GM10266 (cell line): Measurements from ENCODE around the gene CREB5.
"Not testable (repeated sequence)": the region's sequence is repeated elsewhere in the genome, so short reads cannot be mapped to it uniquely, and the experiment has no call there.

Source experiments
- DNase-seq: peaks from one replicate; pipeline ENCODE4 v3.0.0; 2012; ENCODE audit errors: extremely low spot score
- TF ChIP-seq, protein P1 (sequence below): IDR thresholded peaks from 2 replicates; pipeline ENCODE4 v1.5.1; 2012; ENCODE audit warnings: mild to moderate bottlenecking, low read depth; ENCODE audit not compliant: control insufficient read depth, insufficient read depth; ENCODE audit errors: missing control alignments

Gene CREB5

DNA sequence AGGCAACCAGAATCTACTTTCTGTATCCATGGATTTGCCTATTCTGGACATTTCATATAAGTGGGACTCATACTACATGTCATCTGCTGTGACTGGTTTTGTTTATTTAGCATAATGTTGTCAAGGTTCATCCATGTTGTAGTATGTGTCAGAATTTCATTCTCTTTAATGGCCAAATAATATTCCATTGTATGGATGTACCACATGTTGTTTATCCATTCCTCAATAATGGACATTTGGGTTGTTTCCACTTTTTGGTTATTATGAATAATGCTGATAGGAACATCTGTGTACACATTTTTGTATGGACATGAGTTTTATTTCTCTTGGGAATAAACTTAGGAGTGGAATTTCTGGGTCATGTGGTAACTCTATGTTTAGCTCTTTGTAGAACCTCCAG is 133.7 kb downstream of the CREB5 start:
- DNase-seq = no peak

DNA sequence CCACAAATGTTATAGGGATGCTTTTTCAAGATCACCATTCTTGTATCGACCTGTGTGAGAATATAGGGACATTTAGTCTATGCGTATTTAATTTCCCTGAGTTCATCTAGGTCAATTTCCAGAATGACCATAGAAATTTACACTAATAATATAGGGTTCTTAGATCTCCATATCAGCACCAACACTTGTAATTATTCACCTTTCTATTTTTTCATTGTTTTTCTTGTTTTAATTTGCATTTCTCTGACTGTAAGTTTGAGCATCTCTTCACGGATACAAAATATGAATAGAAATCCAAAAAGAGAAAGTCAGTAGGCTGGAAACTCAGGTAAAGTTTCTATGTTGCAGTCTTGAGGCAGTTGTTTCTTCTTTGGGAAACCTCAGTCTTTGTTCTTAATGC is 134.8 kb downstream of the CREB5 start:
- TF ChIP-seq, protein P1, sequence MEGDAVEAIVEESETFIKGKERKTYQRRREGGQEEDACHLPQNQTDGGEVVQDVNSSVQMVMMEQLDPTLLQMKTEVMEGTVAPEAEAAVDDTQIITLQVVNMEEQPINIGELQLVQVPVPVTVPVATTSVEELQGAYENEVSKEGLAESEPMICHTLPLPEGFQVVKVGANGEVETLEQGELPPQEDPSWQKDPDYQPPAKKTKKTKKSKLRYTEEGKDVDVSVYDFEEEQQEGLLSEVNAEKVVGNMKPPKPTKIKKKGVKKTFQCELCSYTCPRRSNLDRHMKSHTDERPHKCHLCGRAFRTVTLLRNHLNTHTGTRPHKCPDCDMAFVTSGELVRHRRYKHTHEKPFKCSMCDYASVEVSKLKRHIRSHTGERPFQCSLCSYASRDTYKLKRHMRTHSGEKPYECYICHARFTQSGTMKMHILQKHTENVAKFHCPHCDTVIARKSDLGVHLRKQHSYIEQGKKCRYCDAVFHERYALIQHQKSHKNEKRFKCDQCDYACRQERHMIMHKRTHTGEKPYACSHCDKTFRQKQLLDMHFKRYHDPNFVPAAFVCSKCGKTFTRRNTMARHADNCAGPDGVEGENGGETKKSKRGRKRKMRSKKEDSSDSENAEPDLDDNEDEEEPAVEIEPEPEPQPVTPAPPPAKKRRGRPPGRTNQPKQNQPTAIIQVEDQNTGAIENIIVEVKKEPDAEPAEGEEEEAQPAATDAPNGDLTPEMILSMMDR = no peak
- DNase-seq = no peak

More for the DNA sequence above, 133.7 kb downstream of the CREB5 start:
- TF ChIP-seq, protein P1 = no peak

DNA sequence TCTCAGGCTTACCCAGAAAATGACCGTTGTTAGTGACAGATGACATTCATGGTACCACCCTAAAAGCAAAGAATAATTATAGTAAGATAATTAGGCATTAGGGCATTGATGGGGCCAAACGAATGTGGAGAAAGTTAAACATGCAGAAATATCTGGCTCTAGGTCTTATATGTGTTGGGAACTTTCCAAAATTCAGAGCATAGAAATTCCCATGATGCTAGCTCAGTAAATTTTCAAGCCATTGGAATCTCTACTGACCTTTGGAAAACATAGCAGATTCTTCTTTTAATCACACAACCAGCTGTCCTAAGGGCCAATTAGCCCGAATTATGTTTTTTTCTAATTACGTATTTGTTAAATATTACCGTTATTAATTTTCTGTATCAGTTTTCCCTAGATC is 136.1 kb downstream of the CREB5 start:
- DNase-seq = no peak
- TF ChIP-seq, protein P1 = no peak

DNA sequence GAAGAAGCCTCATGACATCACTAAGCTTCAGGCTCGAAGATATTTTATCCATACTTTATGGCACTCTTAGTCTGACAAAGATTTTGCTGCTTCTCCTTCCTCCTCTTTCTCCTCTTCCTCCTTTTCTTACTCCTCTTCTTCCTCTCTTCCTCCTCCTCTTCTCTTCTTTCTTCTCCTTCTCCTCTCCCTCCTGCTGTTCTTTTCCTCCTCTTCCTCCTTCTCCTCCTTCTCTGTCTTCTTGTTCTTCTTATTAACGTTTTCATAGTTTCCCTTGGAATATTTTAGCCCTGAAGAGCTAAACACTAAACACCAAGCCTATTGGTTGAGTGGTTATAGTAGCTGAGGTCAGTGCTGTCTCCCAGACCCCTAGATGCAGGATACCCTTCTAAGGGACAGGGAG is 137.7 kb downstream of the CREB5 start:
- no peak for DNase-seq
- TF ChIP-seq, protein P1 = no peak

DNA sequence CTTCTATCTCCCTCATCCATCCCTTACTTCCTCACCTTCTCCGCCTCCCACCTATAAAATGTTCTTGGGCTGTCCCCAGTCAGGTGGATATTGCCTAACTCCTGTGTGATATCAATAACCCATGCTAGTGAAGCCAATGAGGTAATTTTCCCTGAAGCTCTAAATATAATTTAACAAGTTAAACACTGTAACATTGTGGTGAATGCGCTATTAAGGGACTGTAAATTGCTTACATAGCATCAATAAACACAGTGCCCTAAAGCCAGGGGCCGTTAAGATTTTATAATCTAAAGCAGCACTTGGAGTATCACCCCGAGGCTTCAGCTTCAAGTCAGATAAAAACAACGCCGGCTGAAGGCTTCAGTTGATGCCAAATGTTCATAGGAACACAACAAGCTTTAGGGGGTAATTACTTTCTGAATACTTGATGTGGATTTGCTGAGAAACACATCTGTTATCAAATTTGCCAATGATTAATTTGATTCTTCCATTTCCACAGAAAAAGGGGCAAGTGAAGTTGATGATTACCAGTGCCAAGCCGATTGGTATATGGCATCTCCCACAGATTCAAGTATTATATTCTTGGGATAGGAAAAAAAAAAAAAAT is 138.4 kb downstream of the CREB5 start:
- no peak for DNase-seq
- TF ChIP-seq, protein P1 = no peak

DNA sequence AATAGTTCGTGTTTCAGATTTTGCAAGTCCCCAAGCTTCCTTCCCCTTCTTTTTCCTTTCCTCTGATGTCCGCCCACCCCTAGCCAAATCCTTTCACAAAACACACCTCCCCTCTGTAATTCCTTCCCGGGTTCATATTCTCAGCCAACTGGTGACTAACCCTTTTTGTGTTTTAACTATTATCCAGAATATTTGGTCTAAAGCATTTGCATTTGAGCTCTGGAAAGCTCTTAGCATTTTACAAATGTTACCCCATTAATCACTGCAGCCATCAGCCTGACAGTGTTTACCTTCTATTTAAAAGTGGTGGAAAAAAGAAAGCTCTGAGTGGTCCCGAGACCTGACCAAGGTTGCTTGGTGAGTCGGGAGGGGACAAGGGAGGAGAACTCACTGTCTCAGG is 139.0 kb downstream of the CREB5 start:
- TF ChIP-seq, protein P1 = no peak
- no peak for DNase-seq

DNA sequence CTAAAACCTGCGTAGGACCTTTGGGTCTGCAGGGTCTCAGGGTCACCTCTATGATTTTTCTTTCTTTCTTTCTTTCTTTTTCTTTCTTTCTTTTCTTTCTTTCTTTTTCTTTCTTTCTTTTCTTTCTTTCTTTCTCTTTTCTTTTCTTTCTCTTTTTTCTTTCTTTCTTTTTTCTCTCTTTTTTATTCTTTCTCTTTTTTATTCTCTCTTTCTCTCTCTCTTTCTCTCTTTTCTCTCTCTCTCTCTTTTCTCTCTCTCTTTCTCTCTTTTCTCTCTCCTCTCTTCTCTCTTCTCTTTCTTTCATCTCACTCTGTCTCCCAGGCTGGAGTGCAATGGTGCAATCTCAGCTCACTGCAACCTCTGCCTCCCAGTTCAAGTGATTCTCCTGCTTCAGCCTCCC is 139.4 kb downstream of the CREB5 start:
- DNase-seq = not testable (repeated sequence)
